Measurements from ENCODE around the gene CENPP. TPM values are rescaled to one million over a fixed set of nuclear protein-coding genes. Genes with fewer than 3 reads are reported as not detected.

The CENPP gene
- total RNA-seq, 4 donors from 2014 or later: 1.5 to 11.6 (median 5.5) TPM

DNA sequence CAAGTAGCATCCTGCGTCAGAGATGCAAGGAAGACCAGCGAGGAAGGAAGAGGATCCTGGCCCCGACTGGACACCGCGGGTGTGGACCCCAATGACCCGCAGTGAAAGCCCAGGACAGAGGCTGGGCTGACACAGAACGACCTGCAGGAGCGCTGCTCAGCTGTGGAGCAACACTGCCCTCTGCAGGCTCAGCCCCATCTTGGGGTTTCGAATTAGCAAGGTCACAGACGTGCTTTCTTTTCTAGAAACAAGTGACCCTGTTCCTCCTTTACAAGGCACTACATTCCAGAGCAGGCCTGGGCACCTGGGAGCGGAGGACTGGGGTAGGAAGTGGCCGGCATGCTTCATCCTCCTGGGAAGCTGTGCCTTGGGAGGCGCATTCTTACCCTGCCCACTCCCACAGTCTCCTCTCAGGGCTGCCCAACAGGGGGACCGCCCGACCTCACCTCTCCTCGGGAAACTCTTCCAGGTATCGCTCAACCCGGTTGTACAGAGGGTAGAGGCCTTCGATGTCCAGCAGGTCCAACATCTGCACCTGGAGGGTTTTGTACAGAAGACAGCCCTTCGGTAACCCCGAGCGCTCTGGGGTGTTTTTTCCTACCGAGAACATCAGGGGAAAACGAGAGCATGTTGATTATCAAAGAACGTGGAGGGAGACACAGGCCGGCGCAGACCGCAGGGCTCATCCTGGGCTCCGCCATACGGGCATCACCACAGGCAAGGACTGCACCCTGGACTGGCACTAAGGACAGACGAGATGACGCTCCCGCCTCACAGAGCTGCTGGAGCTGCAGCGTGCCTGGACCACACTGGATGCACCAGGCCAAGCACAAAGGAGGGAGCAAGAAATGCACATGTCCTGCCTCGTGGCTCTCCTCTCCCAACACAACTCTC is 309.2 kb downstream of the CENPP start:
- 67 to 79% methylated on average over 29 to 35 of the region's 35 CpGs for WGBS, 2 donors
- H3K4me3 ChIP-seq (replicated peaks in 1 of 3): no peak overlapping the region
- intact Hi-C loops (cut with DNase I): loop anchor here (10.0 kb wide), 2 partner anchors 300 to 500 kb away; no protein-coding TSS in a partner anchor
- no peak overlapping the region for H3K27ac ChIP-seq
- no peaks in the 10 kb centered on the region for H3K27me3 ChIP-seq
- peak; percentile 53 to 66 for DNase-seq
- no peaks in the 10 kb centered on the region for H3K4me1 ChIP-seq
- peaks cover 12 to 41% of the 10 kb centered on the region in 2 donors for H3K36me3 ChIP-seq
- TF ChIP-seq, protein P1, sequence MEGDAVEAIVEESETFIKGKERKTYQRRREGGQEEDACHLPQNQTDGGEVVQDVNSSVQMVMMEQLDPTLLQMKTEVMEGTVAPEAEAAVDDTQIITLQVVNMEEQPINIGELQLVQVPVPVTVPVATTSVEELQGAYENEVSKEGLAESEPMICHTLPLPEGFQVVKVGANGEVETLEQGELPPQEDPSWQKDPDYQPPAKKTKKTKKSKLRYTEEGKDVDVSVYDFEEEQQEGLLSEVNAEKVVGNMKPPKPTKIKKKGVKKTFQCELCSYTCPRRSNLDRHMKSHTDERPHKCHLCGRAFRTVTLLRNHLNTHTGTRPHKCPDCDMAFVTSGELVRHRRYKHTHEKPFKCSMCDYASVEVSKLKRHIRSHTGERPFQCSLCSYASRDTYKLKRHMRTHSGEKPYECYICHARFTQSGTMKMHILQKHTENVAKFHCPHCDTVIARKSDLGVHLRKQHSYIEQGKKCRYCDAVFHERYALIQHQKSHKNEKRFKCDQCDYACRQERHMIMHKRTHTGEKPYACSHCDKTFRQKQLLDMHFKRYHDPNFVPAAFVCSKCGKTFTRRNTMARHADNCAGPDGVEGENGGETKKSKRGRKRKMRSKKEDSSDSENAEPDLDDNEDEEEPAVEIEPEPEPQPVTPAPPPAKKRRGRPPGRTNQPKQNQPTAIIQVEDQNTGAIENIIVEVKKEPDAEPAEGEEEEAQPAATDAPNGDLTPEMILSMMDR (IDR thresholded peaks at IDR 0.05): peak; percentile 53 to 87 (median 75)
- TF ChIP-seq POLR2A (IDR thresholded peaks at IDR 0.05): no peak
- H3K9me3 ChIP-seq: no peaks in the 10 kb centered on the region

DNA sequence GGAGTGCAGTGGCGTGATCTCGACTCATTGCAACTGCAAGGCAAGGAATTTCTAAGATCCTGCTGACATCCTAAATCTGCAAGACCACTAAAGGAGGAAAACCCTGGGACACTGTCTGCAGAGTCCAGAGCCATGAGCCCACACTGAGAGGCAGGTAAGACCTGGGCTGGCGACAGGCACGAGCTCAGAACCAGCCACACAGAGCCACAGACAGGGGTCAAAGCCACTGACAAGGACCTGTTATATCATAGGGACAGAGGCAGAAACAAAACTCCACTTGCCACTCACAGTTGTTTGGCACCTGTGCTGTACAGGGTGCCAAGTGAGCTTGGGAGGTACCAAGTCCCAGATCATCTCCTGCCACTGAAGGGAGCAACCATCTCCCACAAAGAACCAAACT is 310.0 kb downstream of the CENPP start:
- no peaks in the 10 kb centered on the region for H3K27me3 ChIP-seq
- WGBS, 2 donors: 98 to 99% methylated on average over 4 of the region's 4 CpGs
- H3K4me3 ChIP-seq (replicated peaks in 1 of 3): no peak overlapping the region
- no peak for DNase-seq
- no peaks in the 10 kb centered on the region for H3K9me3 ChIP-seq
- no peaks in the 10 kb centered on the region for H3K4me1 ChIP-seq
- H3K27ac ChIP-seq: no peak overlapping the region
- TF ChIP-seq, protein P1 (IDR thresholded peaks at IDR 0.05): no peak
- TF ChIP-seq POLR2A (IDR thresholded peaks at IDR 0.05): no peak
- intact Hi-C loops (cut with DNase I): loop anchor here (10.0 kb wide), 2 partner anchors 301 to 501 kb away; no protein-coding TSS in a partner anchor
- peaks cover 19 to 41% of the 10 kb centered on the region in 2 donors for H3K36me3 ChIP-seq

GRCh38 chr9:92636627-92637026 is 310.9 kb downstream of the CENPP start:
- no peaks in the 10 kb centered on the region for H3K4me1 ChIP-seq
- H3K27me3 ChIP-seq: no peaks in the 10 kb centered on the region
- H3K36me3 ChIP-seq: peaks cover 25 to 43% of the 10 kb centered on the region in 2 donors
- intact Hi-C loops (cut with DNase I): loop anchor here (10.0 kb wide), 2 partner anchors 302 to 502 kb away; no protein-coding TSS in a partner anchor
- H3K4me3 ChIP-seq (replicated peaks in 1 of 3): no peak overlapping the region
- H3K27ac ChIP-seq: no peak overlapping the region
- no peak for DNase-seq
- no peaks in the 10 kb centered on the region for H3K9me3 ChIP-seq
- TF ChIP-seq POLR2A (IDR thresholded peaks at IDR 0.05): no peak
- WGBS, 2 donors: 90 to 91% methylated on average over 3 of the region's 3 CpGs

DNA sequence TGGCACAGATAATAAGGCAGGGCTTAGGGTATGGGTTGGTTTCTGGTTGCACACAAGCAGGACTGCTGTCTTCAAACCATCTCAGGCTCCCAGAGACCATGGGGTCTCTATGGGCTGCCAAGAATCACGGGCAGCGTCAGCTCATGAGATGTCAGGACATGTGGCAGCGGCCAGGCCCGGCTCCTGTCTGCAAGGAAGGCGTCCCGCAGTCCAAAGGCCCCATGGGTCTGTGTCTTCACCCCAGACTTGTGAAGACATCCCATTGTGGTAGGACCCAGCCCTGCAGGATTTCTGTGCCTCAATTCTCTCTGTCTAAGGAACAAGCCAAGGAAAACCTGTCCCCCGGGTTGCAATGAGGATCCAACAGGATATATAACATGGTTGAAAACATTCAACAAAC is 311.6 kb downstream of the CENPP start:
- WGBS, 2 donors: 93 to 96% methylated on average over 6 to 7 of the region's 7 CpGs
- intact Hi-C loops (cut with DNase I): loop anchor here (10.0 kb wide), 2 partner anchors 303 to 503 kb away; no protein-coding TSS in a partner anchor
- Histone ChIP-seq H3K4me3 (replicated peaks in 1 of 3) (no peak overlapping the region), H3K9me3 (no peaks in the 10 kb centered on the region), H3K4me1 (no peaks in the 10 kb centered on the region), H3K27ac (no peak overlapping the region), H3K27me3 (no peaks in the 10 kb centered on the region), H3K36me3 (peaks cover 31 to 45% of the 10 kb centered on the region in 2 donors)
- no peak for TF ChIP-seq POLR2A (IDR thresholded peaks at IDR 0.05)
- TF ChIP-seq, protein P1 (IDR thresholded peaks at IDR 0.05): no peak
- no peak for DNase-seq

GRCh38 chr9:92637886-92638620 is 312.3 kb downstream of the CENPP start:
- 95 to 97% methylated on average over 16 to 22 of the region's 26 CpGs for WGBS, 2 donors
- intact Hi-C loops (cut with DNase I): loop anchor here (10.0 kb wide), 2 partner anchors 303 to 503 kb away; no protein-coding TSS in a partner anchor
- no peak overlapping the region for H3K27ac ChIP-seq
- H3K4me1 ChIP-seq: no peaks in the 10 kb centered on the region
- DNase-seq: no peak
- H3K27me3 ChIP-seq: no peaks in the 10 kb centered on the region
- H3K9me3 ChIP-seq: no peaks in the 10 kb centered on the region
- no peak for TF ChIP-seq POLR2A (IDR thresholded peaks at IDR 0.05)
- TF ChIP-seq, protein P1 (IDR thresholded peaks at IDR 0.05): no peak
- H3K36me3 ChIP-seq: peaks cover 36 to 45% of the 10 kb centered on the region in 2 donors
- no peak overlapping the region for H3K4me3 ChIP-seq (replicated peaks in 1 of 3)

All from thyroid gland (tissue), 4 donors.